B cell (primary cell): ENCODE results near the gene ZBTB5. TPM values are rescaled to one million over a fixed set of nuclear protein-coding genes. Genes with fewer than 3 reads are reported as not detected.
A peak's percentile ranks its signal among the peaks of the same experiment; 100 is the strongest.

ENCODE experiments used
- ATAC-seq: fragments of 200-7000 bp; cut with Tn5 transposase; one replicate; pipeline ENCODE4 v1.10.0; 2021; ENCODE audit warnings: low read depth, mild to moderate bottlenecking, moderate number of reproducible peaks, moderate library complexity
- CTCF ChIA-PET: fragments of 350-600 bp; sonication (Branson Sonifier 250); formaldehyde crosslinking; loops from one replicate; lab custom pipeline; 2021; ENCODE audit warnings: antibody characterized with exemption, inconsistent platforms; lab: Charles Lee
- POLR2A ChIA-PET: fragments of 350-600 bp; sonication (Branson Sonifier 250); formaldehyde crosslinking; loops from one replicate; lab custom pipeline; 2021; ENCODE audit warnings: antibody characterized with exemption; lab: Charles Lee
- DNase-seq: peaks from one replicate; pipeline ENCODE4 v3.0.0; 2013
- H2AFZ ChIP-seq: 2 replicates; pipeline ENCODE4 v1.6.1; 2012; ENCODE audit warnings: mild to moderate bottlenecking, low read depth, low read length; ENCODE audit not compliant: insufficient read depth, poor library complexity, severe bottlenecking
- H3K27ac ChIP-seq, 2 donors: 1 replicate in 1 of 2; 2 replicates in 1 of 2; pipeline ENCODE4 v1.5.1; 2012 to 2013; ENCODE audit warnings: low read length in 2 of 2, mild to moderate bottlenecking in 2 of 2, moderate library complexity in 1 of 2
- H3K27me3 ChIP-seq, 4 experiments: fragments of 200-600 bp in 1 of 4; sonication (generic) in 1 of 4; replicated peaks in 1 of 4; 1 replicate in 2 of 4; 2 replicates in 2 of 4; pipeline versions ENCODE4 v1.6.1 to v1.7.0; 2013 to 2016; ENCODE audit warnings: low read length in 3 of 4, mild to moderate bottlenecking in 2 of 4, mixed read lengths in 1 of 4, moderate library complexity in 1 of 4; ENCODE audit not compliant: insufficient read depth in 4 of 4, control insufficient read depth in 3 of 4; ENCODE audit errors: control extremely low read depth in 1 of 4
- H3K36me3 ChIP-seq, 2 experiments: replicated peaks in 1 of 2; 1 replicate in 1 of 2; 2 replicates in 1 of 2; pipeline versions ENCODE4 v1.6.1 to v1.7.1; 2013; ENCODE audit warnings: low read length in 1 of 2; ENCODE audit not compliant: insufficient read depth in 2 of 2, control insufficient read depth in 1 of 2; ENCODE audit errors: control extremely low read depth in 1 of 2, extremely low read depth in 1 of 2
- H3K4me1 ChIP-seq, 2 donors: fragments of 200-600 bp in 1 of 2; sonication (generic) in 1 of 2; 1 replicate in 1 of 2; 2 replicates in 1 of 2; pipeline versions ENCODE4 v1.5.1 to v1.6.1; 2013 to 2017; ENCODE audit warnings: low read length in 2 of 2; ENCODE audit not compliant: control insufficient read depth in 2 of 2, insufficient read depth in 2 of 2
- H3K4me2 ChIP-seq: replicated peaks from 2 replicates; pipeline ENCODE3; 2012; ENCODE audit warnings: mild to moderate bottlenecking, low read depth, low read length; ENCODE audit not compliant: poor library complexity, severe bottlenecking
- H3K4me3 ChIP-seq, 5 experiments: fragments of 200-600 bp in 1 of 5; sonication (generic) in 1 of 5; 1 replicate in 3 of 5; 2 replicates in 2 of 5; pipeline versions ENCODE4 v1.5.1 to v1.7.0; 2011 to 2016; ENCODE audit warnings: low read length in 4 of 5, mild to moderate bottlenecking in 4 of 5, low read depth in 2 of 5, control low read depth in 1 of 5, moderate library complexity in 1 of 5; ENCODE audit not compliant: insufficient read depth in 1 of 5; ENCODE audit errors: control extremely low read depth in 1 of 5, extremely low read depth in 1 of 5
- H3K79me2 ChIP-seq: fragments of 200-600 bp; sonication (generic); one replicate; pipeline ENCODE4 v1.6.0; 2016; ENCODE audit warnings: low read length; ENCODE audit not compliant: control insufficient read depth, insufficient read depth
- H3K9ac ChIP-seq: fragments of 200-600 bp; sonication (generic); 2 replicates; pipeline ENCODE4 v1.6.1; 2017; ENCODE audit warnings: mild to moderate bottlenecking, low read length, moderate library complexity
- H3K9me3 ChIP-seq, 3 donors: one replicate each; pipeline versions ENCODE4 v1.6.1 to v1.7.1; 2013; ENCODE audit warnings: low read length in 2 of 3; ENCODE audit not compliant: control insufficient read depth in 2 of 3, insufficient read depth in 1 of 3; ENCODE audit errors: control extremely low read depth in 1 of 3
- H4K20me1 ChIP-seq: 2 replicates; pipeline ENCODE4 v1.6.0; 2012; ENCODE audit warnings: mild to moderate bottlenecking, low read length; ENCODE audit not compliant: insufficient read depth, control insufficient read depth, poor library complexity, severe bottlenecking
- H3K27ac Mint-ChIP-seq: one replicate; pipeline ENCODE4 v1.8.0; 2021; ENCODE audit warnings: mixed read lengths
- H3K27me3 Mint-ChIP-seq: one replicate; pipeline ENCODE4 v1.8.0; 2021; ENCODE audit warnings: mixed read lengths
- H3K4me1 Mint-ChIP-seq: one replicate; pipeline ENCODE4 v1.8.0; 2021; ENCODE audit warnings: mixed read lengths
- H3K4me3 Mint-ChIP-seq: one replicate; pipeline ENCODE4 v1.8.0; 2021; ENCODE audit warnings: mixed read lengths
- H3K9me3 Mint-ChIP-seq: one replicate; pipeline ENCODE4 v1.8.0; 2022; ENCODE audit warnings: mixed read lengths; ENCODE audit not compliant: insufficient read depth
- EZH2 ChIP-seq: IDR thresholded peaks from 2 replicates; pipeline ENCODE4 v1.6.1; 2012; ENCODE audit warnings: borderline replicate concordance, low read depth, mild to moderate bottlenecking, moderate library complexity, low read length; ENCODE audit not compliant: insufficient read depth, poor library complexity, severe bottlenecking
- WGBS: methylation state at CpG from one replicate; pipeline ENCODE4 v1.1.5; 2013; ENCODE audit warnings: missing lambda C conversion rate; ENCODE audit not compliant: insufficient coverage; 5-methylcytosine and 5-hydroxymethylcytosine counted together
- intact Hi-C: fragments of 100-400 bp; cut with micrococcal nuclease; formaldehyde crosslinking; loops from one replicate; pipeline ENCODE4 v1.10.0; 2022
- polyA plus RNA-seq: library from polyadenylated mRNA; depleted of rRNA; stranded (reverse); fragments of >200 nt; gene quantifications from 2 replicates; pipeline ENCODE4 v1.2.3, GENCODE V29; 2012
- total RNA-seq, 2 donors: library from RNA; stranded (reverse); fragments of 120-200 nt in 1 of 2; gene quantifications; 1 replicate in 1 of 2; 2 replicates in 1 of 2; pipeline versions ENCODE4 v1.2.3 to v1.2.4, GENCODE V29; 2013 to 2022
- TF ChIP-seq, protein P1 (sequence below): fragments of 200-600 bp; IDR thresholded peaks from one replicate; pipeline ENCODE4 v1.8.0; 2022; ENCODE audit warnings: antibody characterized with exemption, mild to moderate bottlenecking

ZBTB5 gene
- total and polyA plus RNA-seq, 2 donors (not counting 1 experiment from before 2014, with no cell fraction given), result 12.8 to 27.6 TPM

DNA sequence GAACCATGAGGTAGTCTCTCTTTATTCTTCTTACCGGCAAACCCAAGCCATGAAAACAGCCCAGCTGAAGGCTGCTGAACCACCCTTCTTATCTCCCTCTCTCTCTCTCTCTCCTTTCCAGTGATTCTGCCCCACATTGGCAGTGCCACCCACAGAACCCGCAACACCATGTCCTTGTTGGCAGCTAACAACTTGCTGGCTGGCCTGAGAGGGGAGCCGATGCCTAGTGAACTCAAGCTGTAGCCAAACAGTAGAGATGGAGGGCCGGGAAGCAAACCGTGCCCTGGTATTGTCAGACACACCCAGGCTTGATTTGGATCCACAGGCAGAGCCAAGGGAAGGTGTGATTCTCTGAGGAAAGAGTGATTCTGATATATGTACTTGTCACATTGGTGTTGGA lies 28.7 kb downstream of the ZBTB5 start:
- Histone ChIP-seq H2AFZ (no peak overlapping the region), H3K4me2 (no peak overlapping the region), H3K79me2 (peaks cover 9% of the 10 kb centered on the region), H3K27me3 (no peaks in the 10 kb centered on the region), H3K9me3 (no peaks in the 10 kb centered on the region), H3K9ac (no peak overlapping the region), H3K4me1 (peaks cover 15 to 20% of the 10 kb centered on the region in 2 donors), H3K4me3 (no peak overlapping the region), H3K27ac (no peak overlapping the region), H3K36me3 (peaks cover 1 to 57% of the 10 kb centered on the region in 2 experiments), H4K20me1 (peaks cover 7% of the 10 kb centered on the region)
- ChIA-PET POLR2A (no interaction called here), CTCF (interaction anchor here (1.4 kb wide), 1 partner anchor 563 kb away, joined by 5 read pairs; no protein-coding TSS in a partner anchor)
- Mint-ChIP-seq H3K9me3 (no peaks in the 10 kb centered on the region), H3K4me3 (no peak overlapping the region), H3K27ac (peak overlapping the region; percentile 10), H3K4me1 (peaks cover 20% of the 10 kb centered on the region), H3K27me3 (no peaks in the 10 kb centered on the region)
- TF ChIP-seq, protein P1, sequence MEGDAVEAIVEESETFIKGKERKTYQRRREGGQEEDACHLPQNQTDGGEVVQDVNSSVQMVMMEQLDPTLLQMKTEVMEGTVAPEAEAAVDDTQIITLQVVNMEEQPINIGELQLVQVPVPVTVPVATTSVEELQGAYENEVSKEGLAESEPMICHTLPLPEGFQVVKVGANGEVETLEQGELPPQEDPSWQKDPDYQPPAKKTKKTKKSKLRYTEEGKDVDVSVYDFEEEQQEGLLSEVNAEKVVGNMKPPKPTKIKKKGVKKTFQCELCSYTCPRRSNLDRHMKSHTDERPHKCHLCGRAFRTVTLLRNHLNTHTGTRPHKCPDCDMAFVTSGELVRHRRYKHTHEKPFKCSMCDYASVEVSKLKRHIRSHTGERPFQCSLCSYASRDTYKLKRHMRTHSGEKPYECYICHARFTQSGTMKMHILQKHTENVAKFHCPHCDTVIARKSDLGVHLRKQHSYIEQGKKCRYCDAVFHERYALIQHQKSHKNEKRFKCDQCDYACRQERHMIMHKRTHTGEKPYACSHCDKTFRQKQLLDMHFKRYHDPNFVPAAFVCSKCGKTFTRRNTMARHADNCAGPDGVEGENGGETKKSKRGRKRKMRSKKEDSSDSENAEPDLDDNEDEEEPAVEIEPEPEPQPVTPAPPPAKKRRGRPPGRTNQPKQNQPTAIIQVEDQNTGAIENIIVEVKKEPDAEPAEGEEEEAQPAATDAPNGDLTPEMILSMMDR, result no peak
- no peak for TF ChIP-seq EZH2
- 100% methylated on average over 5 of the region's 5 CpGs for WGBS
- DNase-seq (no peak), ATAC-seq (no peak)
- intact Hi-C loops, result no loop called here

DNA sequence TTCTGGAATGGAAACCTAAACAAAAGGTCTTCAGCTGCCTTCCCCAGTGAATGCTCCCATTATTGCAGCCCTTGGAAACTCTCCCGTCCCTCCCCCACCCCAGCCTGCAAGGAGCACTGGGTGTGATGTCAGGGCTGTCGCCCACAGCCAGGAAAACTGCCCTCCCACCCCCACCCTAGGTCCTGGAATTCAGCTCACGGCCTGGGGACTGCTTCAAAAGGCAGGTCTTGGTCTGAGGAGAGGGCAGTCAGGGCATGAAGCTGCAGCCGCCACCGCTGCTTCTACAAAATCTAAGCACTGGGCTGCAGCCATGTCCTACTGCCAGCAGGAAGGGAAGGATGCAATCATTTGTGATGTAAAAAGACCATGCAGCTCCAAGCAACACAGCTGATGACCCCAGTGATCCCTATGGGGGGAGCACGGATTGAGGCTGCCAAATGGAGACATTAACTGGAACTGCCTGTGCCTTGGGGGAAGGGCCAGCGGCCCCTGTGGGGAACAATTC lies 31.3 kb downstream of the ZBTB5 start:
- CTCF ChIA-PET, result interaction anchor here (1.1 kb wide), 1 partner anchor 18 kb away, joined by 4 read pairs; no protein-coding TSS in a partner anchor

More for the DNA sequence above, 31.3 kb downstream of the ZBTB5 start:
- Histone ChIP-seq H3K9ac (no peak overlapping the region), H3K4me2 (no peak overlapping the region), H3K79me2 (peaks cover 4% of the 10 kb centered on the region), H3K36me3 (peaks cover 0 to 43% of the 10 kb centered on the region in 2 experiments), H4K20me1 (peaks cover 7% of the 10 kb centered on the region), H3K27me3 (no peaks in the 10 kb centered on the region), H3K27ac (no peak overlapping the region), H2AFZ (no peak overlapping the region), H3K9me3 (no peaks in the 10 kb centered on the region), H3K4me3 (no peak overlapping the region), H3K4me1 (peaks cover 16 to 26% of the 10 kb centered on the region in 2 donors)
- DNase-seq, result no peak
- WGBS, result 98% methylated on average over 6 of the region's 7 CpGs
- Mint-ChIP-seq H3K9me3 (no peaks in the 10 kb centered on the region), H3K27ac (peak overlapping the region; percentile 41), H3K27me3 (no peaks in the 10 kb centered on the region), H3K4me3 (no peak overlapping the region), H3K4me1 (peaks cover 21% of the 10 kb centered on the region)
- intact Hi-C loops, result no loop called here
- POLR2A ChIA-PET, result interaction anchor here (0.6 kb wide), 1 partner anchor 9 kb away, joined by 6 read pairs; no protein-coding TSS in a partner anchor
- TF ChIP-seq, protein P1, result no peak
- no peak for TF ChIP-seq EZH2
- no peak for ATAC-seq
